AG08396 (cell line): ENCODE measurements around the gene ARSH.
"Not testable (repeated sequence)": the region's sequence is repeated elsewhere in the genome, so short reads cannot be mapped to it uniquely, and the experiment has no call there.

Experiments used
- DNase-seq: peaks from one replicate; pipeline ENCODE4 v3.0.0; 2012; ENCODE audit warnings: low spot score, mixed read lengths

The ARSH gene

DNA sequence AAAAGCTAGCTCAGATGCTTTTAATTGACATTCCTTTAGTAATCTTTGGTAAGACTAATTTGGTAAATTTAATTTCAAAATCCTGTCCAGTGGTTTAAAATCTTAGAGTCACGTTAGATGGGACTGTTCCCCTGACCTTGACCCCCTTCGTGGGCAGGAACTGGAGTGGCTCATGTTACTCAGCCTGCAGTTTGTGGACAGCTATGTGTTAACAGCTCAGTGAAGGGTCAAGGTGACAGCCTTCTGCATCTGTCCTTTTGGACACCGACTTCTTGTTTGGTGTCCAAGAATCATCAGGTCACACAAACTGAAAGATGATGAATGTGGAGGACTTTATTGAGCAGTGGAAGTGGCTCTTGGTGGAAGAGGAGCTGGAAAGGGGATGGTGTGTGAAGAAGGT, 37.9 kb downstream of the ARSH start:
- no peak for DNase-seq

DNA sequence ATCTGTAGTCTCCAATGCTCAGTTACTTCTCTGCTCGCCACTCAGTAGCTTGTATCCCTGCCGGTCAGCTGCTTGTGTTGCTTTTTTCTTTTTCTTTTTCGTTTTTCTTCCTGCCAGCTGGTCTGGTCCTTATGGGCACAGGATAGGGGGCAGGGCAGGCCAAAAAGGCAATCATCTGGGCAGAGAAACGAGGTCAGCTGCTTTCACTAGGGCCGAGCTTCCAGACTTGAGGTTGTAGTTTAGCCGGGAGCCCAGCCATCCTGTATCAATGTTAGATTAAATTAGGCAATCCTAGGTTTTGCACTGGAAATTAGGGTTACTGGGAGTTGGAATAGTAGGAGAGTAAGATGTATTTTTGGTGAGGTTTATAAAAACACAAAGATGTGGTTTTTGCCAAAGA, 38.3 kb downstream of the ARSH start:
- DNase-seq: no peak

DNA sequence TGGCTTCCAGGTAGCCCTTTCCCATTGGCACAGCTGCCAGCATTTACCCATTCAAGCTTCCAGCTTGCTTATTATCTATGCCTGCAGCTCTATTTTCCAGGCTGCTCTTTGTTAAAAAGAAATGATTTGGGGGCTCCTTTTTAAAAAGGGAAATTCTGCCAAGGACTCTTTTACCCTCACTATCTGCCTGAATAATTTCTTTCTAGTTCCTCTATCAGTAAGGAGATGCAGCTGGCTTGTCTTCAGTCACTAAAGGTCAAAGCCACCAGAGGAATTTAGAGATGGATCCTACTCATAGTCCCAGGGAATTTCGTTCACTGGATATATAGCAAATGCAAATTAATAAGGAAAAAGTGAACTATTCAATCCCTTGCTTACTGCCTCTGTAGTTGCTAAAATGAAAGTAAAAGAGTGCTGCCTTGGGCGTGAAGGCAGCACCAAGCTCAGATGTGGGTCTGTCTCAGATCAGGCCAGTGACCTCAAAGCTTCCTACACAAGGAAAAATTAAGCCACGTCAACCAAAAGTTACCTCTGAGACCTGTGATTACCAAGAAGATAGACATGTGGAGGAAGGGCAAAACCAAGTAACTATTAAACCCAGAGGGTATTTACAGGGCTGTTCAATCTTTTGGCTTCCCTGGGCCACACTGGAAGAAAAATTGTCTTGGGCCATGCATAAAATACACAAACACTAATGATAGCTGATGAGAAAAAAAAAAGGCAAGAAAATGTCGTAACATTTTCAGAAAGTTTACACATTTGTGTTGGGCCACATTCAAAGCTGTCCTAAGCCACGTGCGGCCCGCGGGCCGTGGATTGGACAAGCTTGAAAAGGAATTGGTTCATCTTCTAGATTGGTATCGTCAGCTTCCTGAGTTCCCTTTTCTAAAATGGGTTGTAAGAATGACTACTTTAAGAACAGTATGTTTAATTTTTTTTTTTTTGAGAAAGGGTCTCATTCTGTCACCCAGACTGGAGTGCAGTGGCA, 40.2 kb downstream of the ARSH start:
- no peak for DNase-seq

DNA sequence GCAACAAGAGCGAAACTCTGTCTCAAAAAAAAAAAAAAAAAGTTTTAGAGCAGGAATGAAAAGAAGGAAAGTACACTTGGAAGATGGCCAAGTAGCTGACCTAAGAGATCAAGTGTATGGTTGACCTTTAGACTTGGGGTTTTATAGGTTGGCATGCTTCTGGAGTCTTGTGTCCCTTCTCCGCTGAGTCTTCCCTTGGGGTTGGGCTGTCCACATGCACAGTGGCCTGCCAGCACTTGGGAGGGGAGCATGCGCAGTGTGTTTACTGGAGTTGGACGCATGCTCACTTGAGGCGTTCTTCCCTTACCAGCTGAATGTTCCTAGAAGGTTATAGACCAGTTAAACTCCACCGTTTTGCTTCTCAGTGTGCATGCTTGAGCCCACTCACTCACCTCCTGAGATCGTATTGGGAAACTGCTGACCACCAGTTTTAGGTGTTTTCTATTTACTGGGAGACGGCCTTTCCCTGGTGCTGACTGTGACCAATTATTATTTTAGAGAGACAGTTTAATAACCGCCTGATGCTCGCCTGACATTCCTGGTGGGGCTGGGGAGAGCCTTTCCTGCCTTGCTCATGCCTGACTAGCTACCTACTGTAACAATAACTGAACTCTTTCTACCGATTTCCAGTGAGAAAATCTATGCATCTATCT, 44.3 kb downstream of the ARSH start:
- not testable (repeated sequence) for DNase-seq

DNA sequence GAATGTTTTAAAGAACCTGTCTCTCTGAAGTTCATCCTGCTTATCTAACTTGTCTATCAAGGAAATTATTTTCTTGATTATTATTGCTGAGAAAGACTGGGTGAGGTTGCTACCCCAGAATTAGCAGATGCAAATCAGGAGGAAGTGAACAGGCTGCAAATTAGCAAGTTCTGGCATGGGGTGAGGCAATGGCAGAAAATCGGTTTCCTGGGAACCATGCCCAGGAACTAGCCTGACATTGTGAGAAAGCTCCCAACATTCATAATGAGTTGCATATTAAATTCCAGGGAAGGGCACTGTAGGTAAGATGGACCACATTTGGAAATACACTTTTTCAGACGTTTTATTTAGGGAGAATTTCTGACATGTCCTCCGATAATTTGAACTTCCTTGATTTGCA, 46.5 kb downstream of the ARSH start:
- DNase-seq: no peak

DNA sequence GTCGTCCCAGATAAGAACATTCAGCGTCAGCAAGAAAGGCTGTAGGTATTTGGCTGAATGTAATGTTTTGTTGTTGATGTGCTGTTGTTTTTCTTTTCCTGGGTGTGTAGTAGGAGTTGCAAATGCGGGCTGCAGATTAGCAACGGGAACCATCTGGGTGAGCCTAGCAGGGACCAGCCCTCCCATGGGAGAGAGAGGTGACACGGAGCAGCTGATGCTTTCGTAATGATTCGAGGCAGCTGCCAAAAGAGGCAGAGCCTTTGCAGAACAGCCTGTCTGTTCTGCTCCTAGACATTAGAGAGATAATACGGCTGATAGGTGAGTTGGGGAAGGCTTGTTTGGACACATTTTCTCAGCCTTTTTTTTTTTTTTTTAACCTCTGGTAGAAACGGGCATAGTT, 60.2 kb downstream of the ARSH start:
- DNase-seq: peak; percentile 15

DNA sequence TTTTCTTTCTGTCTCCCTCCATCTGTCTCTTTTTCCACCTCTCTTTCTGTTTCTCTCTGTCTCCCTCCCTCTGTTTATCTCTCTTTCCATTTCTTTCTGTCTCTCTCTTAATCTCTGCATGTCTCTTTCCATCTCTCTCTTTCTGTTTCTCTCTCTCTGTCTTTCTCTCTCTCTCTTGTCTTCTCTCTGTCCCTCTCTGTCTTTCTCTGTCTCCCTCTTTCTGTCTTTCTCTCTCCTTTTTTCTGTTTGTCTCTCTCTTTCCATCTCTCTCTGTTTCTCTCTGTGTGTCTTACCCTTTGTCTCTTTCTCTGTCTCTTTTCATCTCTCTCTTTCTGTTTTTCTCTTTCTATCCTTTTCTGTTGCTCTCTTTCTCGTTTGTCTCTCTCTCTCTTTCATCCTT, 69.6 kb downstream of the ARSH start:
- no peak for DNase-seq

DNA sequence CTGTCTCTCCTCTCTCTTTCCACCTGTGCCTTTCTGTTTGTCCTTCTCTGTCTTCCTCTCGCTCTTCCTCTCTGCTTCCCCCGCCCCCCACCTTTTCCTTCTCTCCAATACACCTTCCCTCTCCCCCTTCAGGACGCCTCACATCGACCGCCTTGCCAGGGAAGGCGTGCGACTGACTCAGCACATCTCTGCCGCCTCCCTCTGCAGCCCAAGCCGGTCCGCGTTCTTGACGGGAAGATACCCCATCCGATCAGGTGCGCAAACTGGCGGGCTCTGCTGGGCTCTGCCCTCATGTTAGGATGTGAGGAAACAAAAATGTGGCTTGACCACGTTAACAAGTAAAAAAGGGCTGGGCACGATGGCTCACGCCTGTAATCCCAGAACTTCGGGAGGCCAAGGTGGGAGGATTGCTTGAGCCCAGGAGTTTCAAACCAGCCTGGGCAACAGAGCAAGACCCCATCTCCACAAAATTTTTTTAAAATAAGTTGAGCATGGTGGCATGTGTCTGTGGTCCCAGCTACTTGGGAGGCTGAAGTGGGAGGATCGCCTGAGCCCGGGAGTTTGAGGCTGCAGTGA, 70.2 kb downstream of the ARSH start:
- DNase-seq: no peak
